PC-3 (cell line): ENCODE results near the gene LRRC37B.
"Not testable (repeated sequence)": the region's sequence is repeated elsewhere in the genome, so short reads cannot be mapped to it uniquely, and the experiment has no call there.

Experiments used
- CTCF ChIP-seq: fragments of 300-600 bp; sonication (generic); conservative IDR thresholded peaks from 2 replicates; pipeline ENCODE4 v1.5.1; 2017; ENCODE audit warnings: antibody characterized with exemption, low read depth, mild to moderate bottlenecking, low read length
- EZH2 ChIP-seq: fragments of 300-600 bp; sonication (generic); IDR thresholded peaks from one replicate; pipeline ENCODE4 v1.6.1; 2017; ENCODE audit warnings: antibody characterized with exemption, mild to moderate bottlenecking, low read length; ENCODE audit not compliant: unreplicated experiment

GRCh38 chr17:32069067-32069466 is 61.9 kb downstream of the LRRC37B start:
- TF ChIP-seq CTCF, EZH2: not testable (repeated sequence)
